Neural crest cell (in vitro differentiated cells): ENCODE data around the gene LMBRD1. TPM values are rescaled to one million over a fixed set of nuclear protein-coding genes. Genes with fewer than 3 reads are reported as not detected.

ENCODE experiments used
- DNase-seq: peaks from one replicate; pipeline ENCODE4 v3.0.0; 2021; ENCODE audit warnings: low read depth, mixed read lengths, low spot score
- H3K27ac Mint-ChIP-seq: one replicate; pipeline ENCODE4 v1.8.0; 2021; ENCODE audit warnings: mild to moderate bottlenecking, mixed read lengths; ENCODE audit not compliant: unreplicated experiment
- H3K27me3 Mint-ChIP-seq: 2 replicates; pipeline ENCODE4 v1.8.0; 2021; ENCODE audit warnings: low read depth, mild to moderate bottlenecking, mixed read lengths
- H3K36me3 Mint-ChIP-seq: 2 replicates; pipeline ENCODE4 v1.8.0; 2021; ENCODE audit warnings: low read depth, mild to moderate bottlenecking, mixed read lengths
- H3K4me1 Mint-ChIP-seq: 2 replicates; pipeline ENCODE4 v1.8.0; 2021; ENCODE audit warnings: mixed read lengths
- H3K4me3 Mint-ChIP-seq: one replicate; pipeline ENCODE4 v1.8.0; 2021; ENCODE audit warnings: mild to moderate bottlenecking, mixed read lengths
- H3K9me3 Mint-ChIP-seq: 2 replicates; pipeline ENCODE4 v1.8.0; 2021; ENCODE audit warnings: mixed read lengths
- CTCF ChIP-seq: fragments of 200-600 bp; sonication (generic); conservative IDR thresholded peaks from 2 replicates; pipeline ENCODE4 v1.5.0; 2021; ENCODE audit warnings: antibody characterized with exemption, mild to moderate bottlenecking
- total RNA-seq: library from RNA; stranded (reverse); gene quantifications from 2 replicates; pipeline ENCODE4 v1.2.1, GENCODE V29; 2021

Gene LMBRD1
- total RNA-seq, 1 donor from 2014 or later: 17.2 TPM

GRCh38 chr6:69627625-69628024 is 169.2 kb downstream of the LMBRD1 start:
- Mint-ChIP-seq H3K27me3 (no peaks in the 10 kb centered on the region), H3K4me3 (no peak overlapping the region), H3K4me1 (peaks cover 8% of the 10 kb centered on the region), H3K9me3 (peaks cover 2% of the 10 kb centered on the region), H3K36me3 (no peaks in the 10 kb centered on the region), H3K27ac (no peak overlapping the region)
- DNase-seq: no peak
- TF ChIP-seq CTCF: no peak

GRCh38 chr6:69624944-69625343 is 171.9 kb downstream of the LMBRD1 start:
- H3K4me3 Mint-ChIP-seq: no peak overlapping the region
- H3K36me3 Mint-ChIP-seq: no peaks in the 10 kb centered on the region
- DNase-seq: no peak
- no peak overlapping the region for H3K27ac Mint-ChIP-seq
- no peaks in the 10 kb centered on the region for H3K4me1 Mint-ChIP-seq
- peaks cover 2% of the 10 kb centered on the region for H3K9me3 Mint-ChIP-seq
- H3K27me3 Mint-ChIP-seq: no peaks in the 10 kb centered on the region
- TF ChIP-seq CTCF: no peak

Other genes with a start within 250 kb of the LMBRD1 start
- gene COL19A1, start 69.5 kb upstream of the LMBRD1 start, total RNA-seq: 0.09 TPM in 1 of 2 replicates, not detected in the other